GM18507 (cell line): ENCODE measurements around the gene MEI4.
"Not testable (repeated sequence)": the region's sequence is repeated elsewhere in the genome, so short reads cannot be mapped to it uniquely, and the experiment has no call there.

Experiments used
- DNase-seq: peaks from one replicate; pipeline ENCODE4 v3.0.0; 2011; ENCODE audit warnings: low read depth; ENCODE audit not compliant: insufficient read length; ENCODE audit errors: extremely low spot score
- FAIRE-seq: peaks from 2 replicates; lab custom pipeline; 2011; peaks lifted over from hg19 to GRCh38; lab: Jason Lieb, UNC

Gene MEI4, protein sequence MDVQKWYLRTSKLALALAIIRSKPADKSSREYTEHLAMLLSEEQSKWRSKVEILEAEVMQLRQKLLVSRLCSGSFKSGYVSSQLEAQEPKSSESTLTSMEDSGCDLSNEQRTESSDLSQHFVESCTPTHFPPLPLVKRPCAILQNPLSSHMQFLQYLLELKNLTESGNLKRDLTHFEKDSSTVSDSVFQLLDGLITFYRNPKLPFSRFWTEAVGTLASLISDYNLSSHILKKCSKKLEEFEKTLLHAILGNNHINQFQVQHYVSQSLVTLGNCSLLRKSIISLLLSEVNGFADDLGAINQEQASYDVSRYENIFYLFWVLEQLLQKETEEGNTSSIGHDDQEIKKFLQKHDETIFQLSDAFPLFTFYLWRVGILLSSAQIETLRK

GRCh38 chr6:77652739-77653138, at the start of gene MEI4:
Gene MEI4 (plus strand): TSS chr6:77653039. CDS start chr6:77690672, 37,633 bp downstream.
- DNase-seq (no peak), FAIRE-seq (no peak)

- no peak for FAIRE-seq
- DNase-seq: no peak
Measured at GRCh38 chr6:77604476-77604875, 48.4 kb upstream of the MEI4 start.

DNA sequence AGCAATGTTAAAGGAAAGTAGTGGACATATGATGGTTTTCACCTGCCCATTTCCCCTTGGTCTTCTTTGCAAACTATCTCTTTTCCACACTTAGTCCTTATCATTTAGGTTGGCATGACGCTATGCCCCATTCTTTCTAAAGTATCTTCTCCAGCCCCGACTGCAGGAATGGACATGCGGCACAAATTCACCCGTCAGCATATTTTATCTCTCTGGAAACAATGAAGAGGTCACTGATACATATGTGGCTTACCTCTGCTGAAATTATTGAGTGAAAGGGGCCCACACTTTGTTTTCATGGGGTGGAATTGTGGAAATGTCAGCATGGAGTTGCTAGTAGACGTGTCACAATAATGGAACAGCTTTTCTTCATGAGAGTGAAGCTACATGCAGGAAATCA, 45.8 kb upstream of the MEI4 start:
- FAIRE-seq (no peak), DNase-seq (no peak)

GRCh38 chr6:77609106-77609505, 43.7 kb upstream of the MEI4 start:
- DNase-seq (no peak), FAIRE-seq (no peak)

DNA sequence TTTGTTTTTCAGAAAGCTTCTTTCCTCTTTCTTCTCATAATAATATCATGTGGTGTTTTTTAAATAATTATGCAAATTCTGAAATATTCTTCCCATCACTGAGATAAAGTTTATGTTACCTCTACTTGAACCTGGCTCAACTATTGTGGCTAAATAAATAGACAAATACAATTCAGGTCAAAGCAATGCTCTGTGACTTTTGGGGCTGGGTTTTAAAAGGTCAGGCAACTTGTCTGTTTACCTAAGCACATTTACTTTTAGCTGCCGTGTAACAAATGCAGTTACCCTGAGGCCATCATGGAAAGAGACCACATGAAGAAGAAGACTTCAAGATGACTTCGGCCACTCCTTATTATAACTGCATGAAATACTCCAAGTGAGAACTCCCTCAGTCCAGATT, 33.7 kb upstream of the MEI4 start:
- FAIRE-seq: no peak
- no peak for DNase-seq

- DNase-seq (no peak), FAIRE-seq (no peak)
Measured at GRCh38 chr6:77620278-77620882, 32.5 kb upstream of the MEI4 start.

DNA sequence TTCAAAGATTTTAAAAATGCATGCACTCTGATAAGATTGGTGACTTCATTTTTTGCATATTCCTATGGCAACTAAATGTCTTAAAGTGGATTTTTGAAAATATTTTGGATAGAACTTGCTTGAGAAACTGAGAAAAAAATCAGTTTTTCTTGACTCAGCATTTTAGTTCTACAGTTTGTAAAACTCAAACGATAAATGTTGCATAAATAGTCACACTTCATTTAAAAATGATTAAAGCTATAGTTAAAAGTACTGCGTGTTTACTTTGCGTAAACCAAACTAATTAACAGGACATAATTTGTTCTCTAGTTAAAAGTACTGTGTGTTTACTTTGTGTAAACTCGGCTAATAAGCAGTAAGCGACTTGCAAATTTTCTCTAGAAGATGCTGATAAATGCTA, 28.3 kb upstream of the MEI4 start:
- FAIRE-seq: no peak
- DNase-seq: no peak

DNA sequence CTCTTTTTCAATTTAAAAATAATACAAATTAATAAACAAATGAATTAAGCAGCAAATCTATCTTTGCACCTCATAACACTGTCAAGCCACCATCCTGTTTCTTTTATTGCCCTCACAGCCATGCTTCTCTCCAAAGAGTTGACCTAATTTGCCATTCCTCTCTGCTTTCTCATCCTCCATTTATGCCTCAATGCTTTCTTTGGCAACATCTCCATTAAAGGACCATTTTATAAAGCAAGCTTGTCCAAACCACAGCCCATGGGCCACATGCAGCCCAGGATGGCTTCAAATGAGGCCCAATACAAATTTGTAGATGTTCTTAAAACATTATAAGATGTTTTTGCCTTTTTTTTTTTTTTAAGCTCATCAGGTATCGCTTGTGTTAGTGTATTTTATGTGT, 26.4 kb upstream of the MEI4 start:
- FAIRE-seq: no peak
- DNase-seq: no peak

DNA sequence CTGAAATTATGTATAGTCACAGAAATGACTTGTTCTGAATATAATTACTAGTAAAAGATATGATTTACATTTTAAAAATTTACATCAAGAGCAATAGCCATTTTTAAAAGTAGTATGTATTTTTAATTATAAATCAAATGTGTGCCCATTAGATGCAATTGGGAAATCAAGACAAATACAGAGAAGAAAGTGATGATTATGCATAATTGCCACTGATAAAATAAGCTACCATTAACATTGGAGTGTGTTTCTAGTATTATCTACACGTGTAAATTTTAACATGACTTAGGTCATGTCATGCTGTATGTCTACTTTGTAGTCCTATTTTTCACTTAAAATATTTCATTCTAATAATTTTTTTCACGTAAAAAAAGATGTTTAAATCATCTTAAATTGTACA, 22.8 kb upstream of the MEI4 start:
- FAIRE-seq (no peak), DNase-seq (no peak)

DNA sequence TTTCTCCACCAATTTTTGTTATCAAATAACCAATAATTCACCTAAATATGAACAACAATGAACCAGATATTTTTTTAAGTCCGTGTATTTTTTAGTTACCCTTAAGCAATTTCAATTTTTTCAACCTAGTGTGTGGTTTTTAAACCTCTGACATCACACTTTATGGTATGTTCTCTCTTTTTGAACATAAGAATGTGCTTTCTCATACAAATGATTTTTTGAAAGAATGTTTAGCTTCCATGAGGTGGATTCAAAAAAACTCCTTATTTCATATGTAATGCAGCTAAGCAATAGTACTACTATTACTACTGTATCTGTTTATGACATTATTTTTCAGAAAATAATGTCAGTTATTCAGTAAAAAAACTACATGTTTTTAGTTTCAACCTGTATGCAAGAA, 19.4 kb upstream of the MEI4 start:
- no peak for DNase-seq
- no peak for FAIRE-seq

GRCh38 chr6:77633993-77634715, 18.7 kb upstream of the MEI4 start:
- DNase-seq: no peak
- FAIRE-seq: no peak

DNA sequence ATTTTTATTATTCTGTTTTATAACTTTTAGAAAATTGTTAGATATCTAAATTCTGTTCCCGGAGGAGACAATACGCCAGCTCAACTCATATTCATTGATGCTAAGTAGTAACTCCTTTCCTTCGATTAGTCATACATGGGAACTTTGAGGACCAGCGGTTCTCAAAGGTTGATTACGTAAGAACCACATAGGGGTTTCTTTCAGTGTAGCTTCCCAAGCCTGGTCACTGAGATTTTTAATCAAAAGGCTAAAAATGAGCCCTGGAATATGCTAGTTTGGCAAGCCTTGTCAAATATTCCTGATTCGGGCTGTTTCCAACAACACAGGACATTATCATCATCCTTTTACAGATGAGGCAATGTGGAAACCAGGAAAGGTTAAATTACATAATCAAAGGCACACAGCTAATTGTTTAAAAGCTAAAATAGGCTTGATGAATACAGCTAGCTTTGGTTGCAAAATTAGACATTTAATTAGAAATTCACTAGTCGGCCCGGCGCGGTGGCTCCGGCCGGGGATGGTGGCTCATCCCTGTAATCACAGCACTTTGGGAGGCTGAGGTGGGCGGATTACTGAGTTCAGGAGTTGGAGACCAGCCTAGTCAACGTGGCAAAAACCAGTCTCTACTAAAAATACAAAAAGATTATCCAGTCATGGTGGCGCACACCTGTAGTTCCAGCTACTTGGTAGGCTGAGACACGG, 14.6 kb upstream of the MEI4 start:
- DNase-seq (no peak), FAIRE-seq (no peak)

GRCh38 chr6:77644102-77644705, 8.6 kb upstream of the MEI4 start:
- DNase-seq (no peak), FAIRE-seq (no peak)

GRCh38 chr6:77650098-77650663, 2.7 kb upstream of the MEI4 start:
- no peak for FAIRE-seq
- DNase-seq: no peak

GRCh38 chr6:77653816-77654215, 977 bp downstream of the MEI4 start:
- DNase-seq (no peak), FAIRE-seq (no peak)

- FAIRE-seq, DNase-seq: not testable (repeated sequence)
Measured at GRCh38 chr6:77655035-77655434, 2.2 kb downstream of the MEI4 start.

DNA sequence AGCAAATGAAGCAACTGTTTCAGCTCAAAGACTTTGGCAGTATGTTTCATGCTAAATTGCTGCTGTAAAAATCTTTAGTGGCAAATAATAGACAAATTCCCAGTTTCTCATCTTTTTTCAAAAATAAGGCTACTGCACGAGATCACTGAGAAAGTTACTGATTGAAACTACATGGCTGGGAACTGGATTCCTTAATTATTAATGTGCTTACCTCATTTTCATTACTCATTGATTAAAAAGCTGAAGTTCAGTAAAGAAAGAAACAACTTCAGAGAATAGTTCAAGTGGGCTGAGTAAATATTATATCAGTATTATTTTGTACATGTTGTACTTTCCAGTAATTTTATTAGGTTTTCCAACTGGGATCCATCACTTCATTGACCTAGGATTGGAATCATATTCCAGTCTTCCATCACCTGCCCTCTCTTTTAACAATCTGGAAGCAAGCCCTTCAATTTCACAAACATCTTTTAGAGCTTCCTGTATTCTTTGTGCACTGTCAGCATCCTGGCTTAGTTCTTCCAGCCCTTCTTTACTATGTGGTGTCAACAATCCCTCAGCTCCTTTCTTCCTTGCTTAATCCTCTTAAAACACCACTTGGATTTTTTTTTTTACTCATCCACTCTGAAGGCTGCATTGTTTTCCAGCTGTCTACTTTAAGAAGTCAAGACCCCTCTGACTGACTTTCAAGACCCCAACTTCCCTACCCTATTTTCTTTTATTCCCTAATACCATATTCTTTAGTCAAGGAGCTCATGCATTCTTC, 4.3 kb downstream of the MEI4 start:
- FAIRE-seq: no peak
- DNase-seq: no peak

DNA sequence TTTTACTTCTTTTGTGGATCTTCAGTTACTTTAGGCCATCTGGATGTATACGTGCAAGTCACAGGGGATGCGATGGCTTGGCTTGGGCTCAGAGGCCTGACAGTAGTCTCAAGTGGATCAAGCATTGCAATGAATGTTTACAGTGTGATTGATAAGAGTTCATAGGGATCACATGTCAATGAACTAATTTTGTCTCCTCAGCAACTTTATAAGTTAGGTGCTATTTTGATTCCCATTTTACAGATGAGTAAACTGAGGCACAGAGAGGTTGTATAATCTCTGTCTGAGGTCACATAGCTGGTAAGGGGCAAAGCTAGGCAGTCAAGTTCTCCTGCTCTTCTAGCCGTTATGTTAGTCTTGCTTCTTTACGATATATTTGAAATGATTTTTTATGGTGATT, 13.5 kb downstream of the MEI4 start:
- no peak for FAIRE-seq
- DNase-seq: no peak

GRCh38 chr6:77666846-77667245, 14.0 kb downstream of the MEI4 start:
- no peak for FAIRE-seq

More at GRCh38 chr6:77666846-77667245, 14.0 kb downstream of the MEI4 start:
- DNase-seq: no peak
